H1 (cell line): Measurements from ENCODE around the gene ANKRD11. TPM values are rescaled to one million over a fixed set of nuclear protein-coding genes. Genes with fewer than 3 reads are reported as not detected.
A peak's percentile ranks its signal among the peaks of the same experiment; 100 is the strongest.

ENCODE experiments used
- CTCF ChIA-PET: fragments of 300-600 bp; sonication (Branson Sonifier 250); formaldehyde crosslinking; loops from one replicate; lab custom pipeline; 2021; ENCODE audit not compliant: partially characterized antibody; lab: Charles Lee
- POLR2A ChIA-PET: fragments of 300-600 bp; sonication (Branson Sonifier 250); formaldehyde crosslinking; loops from one replicate; lab custom pipeline; 2021; ENCODE audit warnings: inconsistent platforms; ENCODE audit not compliant: partially characterized antibody; lab: Charles Lee
- DNase-seq, 2 experiments: peaks; one replicate each; pipeline versions ENCODE4 v3.0.0 to v3.0.0-alpha.2; 2010 to 2022; ENCODE audit warnings: low spot score in 2 of 2, low read depth in 1 of 2, mixed read lengths in 1 of 2
- FAIRE-seq: peaks from 2 replicates; lab custom pipeline; 2011; peaks lifted over from hg19 to GRCh38; lab: Jason Lieb, UNC
- H2AFZ ChIP-seq: 2 replicates; pipeline ENCODE4 v1.8.1; 2012; ENCODE audit warnings: low read length, inconsistent platforms
- H2AK5ac ChIP-seq: 2 replicates; pipeline ENCODE4 v1.6.1; 2013; ENCODE audit warnings: low read depth, low read length
- H2BK120ac ChIP-seq: replicated peaks from 2 replicates; pipeline ENCODE3; 2013; ENCODE audit warnings: low read depth, low read length, inconsistent platforms
- H2BK12ac ChIP-seq: 2 replicates; pipeline ENCODE4 v1.6.1; 2013; ENCODE audit warnings: low read depth, low read length
- H2BK15ac ChIP-seq: 2 replicates; pipeline ENCODE4 v1.6.1; 2013; ENCODE audit warnings: low read length
- H2BK20ac ChIP-seq: 2 replicates; pipeline ENCODE4 v1.6.1; 2013; ENCODE audit warnings: low read length
- H2BK5ac ChIP-seq: 2 replicates; pipeline ENCODE4 v1.6.1; 2013; ENCODE audit warnings: low read depth, low read length
- H3K14ac ChIP-seq: 2 replicates; pipeline ENCODE4 v1.6.1; 2013; ENCODE audit warnings: inconsistent platforms; ENCODE audit not compliant: insufficient read length
- H3K18ac ChIP-seq: 2 replicates; pipeline ENCODE4 v1.6.1; 2013; ENCODE audit warnings: low read length; ENCODE audit errors: extremely low read depth
- H3K23ac ChIP-seq: 2 replicates; pipeline ENCODE4 v1.6.1; 2013; ENCODE audit warnings: inconsistent platforms; ENCODE audit not compliant: insufficient read length
- H3K23me2 ChIP-seq: 2 replicates; pipeline ENCODE4 v1.6.1; 2013; ENCODE audit warnings: low read depth, low read length
- H3K27ac ChIP-seq: 2 replicates; pipeline ENCODE4 v1.6.1; 2011; ENCODE audit warnings: low read depth, low read length, inconsistent platforms
- H3K27me3 ChIP-seq, 4 experiments: replicated peaks in 1 of 4; 1 replicate in 1 of 4; 2 replicates in 3 of 4; pipeline versions ENCODE4 v1.6.1 to v1.8.1; 2011 to 2013; ENCODE audit warnings: low read length in 3 of 4, mild to moderate bottlenecking in 3 of 4, inconsistent platforms in 2 of 4, mixed read lengths in 2 of 4, moderate library complexity in 1 of 4; ENCODE audit not compliant: control insufficient read depth in 3 of 4, insufficient read depth in 3 of 4; ENCODE audit errors: extremely low read depth in 1 of 4
- H3K36me3 ChIP-seq, 4 experiments: 2 replicates each; pipeline versions ENCODE4 v1.6.1 to v1.8.1; 2011 to 2013; ENCODE audit warnings: mild to moderate bottlenecking in 4 of 4, low read length in 3 of 4, moderate library complexity in 2 of 4, control low read depth in 1 of 4, inconsistent platforms in 1 of 4; ENCODE audit not compliant: insufficient read depth in 4 of 4, control insufficient read depth in 2 of 4
- H3K4ac ChIP-seq: replicated peaks from 2 replicates; pipeline ENCODE3; 2013; ENCODE audit warnings: low read length, low read depth, mixed read lengths, inconsistent platforms; ENCODE audit not compliant: insufficient read length
- H3K4me1 ChIP-seq, 4 experiments: replicated peaks in 1 of 4; 1 replicate in 1 of 4; 2 replicates in 3 of 4; pipeline versions ENCODE4 v1.6.1 to v1.8.1; 2011 to 2013; ENCODE audit warnings: low read length in 3 of 4, inconsistent platforms in 2 of 4, mixed read lengths in 1 of 4; ENCODE audit not compliant: insufficient read depth in 4 of 4, control insufficient read depth in 3 of 4
- H3K4me2 ChIP-seq, 2 experiments: 2 replicates each; pipeline versions ENCODE4 v1.6.1 to v1.8.1; 2011 to 2013; ENCODE audit warnings: low read depth in 2 of 2, low read length in 2 of 2, control low read depth in 1 of 2, inconsistent platforms in 1 of 2, mild to moderate bottlenecking in 1 of 2; ENCODE audit not compliant: insufficient read depth in 1 of 2
- H3K4me3 ChIP-seq, 4 experiments: fragments of 200-600, 300-600 bp in 1 of 4; sonication (generic), shearing (Covaris generic), sonication (Bioruptor Twin) in 1 of 4; 2 replicates each; pipeline versions ENCODE4 v1.5.1 to v1.8.1; 2011 to 2016; ENCODE audit warnings: low read length in 4 of 4, low read depth in 3 of 4, control low read depth in 2 of 4, inconsistent platforms in 2 of 4, mild to moderate bottlenecking in 2 of 4, mixed read lengths in 1 of 4, moderate library complexity in 1 of 4; ENCODE audit not compliant: insufficient read depth in 2 of 4; ENCODE audit errors: extremely low read depth in 1 of 4
- H3K56ac ChIP-seq: replicated peaks from 2 replicates; pipeline ENCODE3; 2013; ENCODE audit warnings: low read depth, mild to moderate bottlenecking, mixed read lengths, low read length, inconsistent platforms; ENCODE audit not compliant: insufficient read length
- H3K79me1 ChIP-seq: 2 replicates; pipeline ENCODE4 v1.6.1; 2013; ENCODE audit warnings: low read depth, low read length, control low read depth
- H3K79me2 ChIP-seq, 2 experiments: 2 replicates each; pipeline versions ENCODE4 v1.6.1 to v1.8.1; 2012 to 2013; ENCODE audit warnings: low read length in 2 of 2, mild to moderate bottlenecking in 2 of 2, inconsistent platforms in 1 of 2; ENCODE audit not compliant: insufficient read depth in 2 of 2, control insufficient read depth in 1 of 2
- H3K9ac ChIP-seq, 4 experiments: replicated peaks in 1 of 4; 1 replicate in 1 of 4; 2 replicates in 3 of 4; pipeline versions ENCODE4 v1.6.1 to v1.8.1; 2011 to 2013; ENCODE audit warnings: low read depth in 3 of 4, low read length in 3 of 4, control low read depth in 2 of 4, mild to moderate bottlenecking in 2 of 4, moderate library complexity in 2 of 4, inconsistent platforms in 1 of 4; ENCODE audit errors: extremely low read depth in 1 of 4
- H3K9me3 ChIP-seq, 2 experiments: 2 replicates each; pipeline versions ENCODE4 v1.6.1 to v1.8.1; 2012 to 2013; ENCODE audit warnings: mild to moderate bottlenecking in 2 of 2, moderate library complexity in 2 of 2, control low read depth in 1 of 2, inconsistent platforms in 1 of 2, low read depth in 1 of 2, low read length in 1 of 2, mixed read lengths in 1 of 2; ENCODE audit not compliant: insufficient read depth in 2 of 2
- H4K20me1 ChIP-seq, 2 experiments: replicated peaks in 1 of 2; 2 replicates each; pipeline versions ENCODE3 to v1.8.1; 2011 to 2013; ENCODE audit warnings: inconsistent platforms in 2 of 2, low read length in 2 of 2, mild to moderate bottlenecking in 1 of 2; ENCODE audit not compliant: insufficient read depth in 2 of 2, control insufficient read depth in 1 of 2
- H4K5ac ChIP-seq: 2 replicates; pipeline ENCODE4 v1.6.1; 2013; ENCODE audit warnings: low read length, low read depth, mixed read lengths, inconsistent platforms; ENCODE audit not compliant: insufficient read length
- H4K8ac ChIP-seq: 2 replicates; pipeline ENCODE4 v1.8.0; 2013; ENCODE audit warnings: mild to moderate bottlenecking, moderate library complexity, low read length, inconsistent platforms; ENCODE audit not compliant: insufficient read depth; ENCODE audit errors: extremely low read depth
- H4K91ac ChIP-seq: replicated peaks from 2 replicates; pipeline ENCODE3; 2013; ENCODE audit warnings: low read length, mixed read lengths, inconsistent platforms; ENCODE audit not compliant: insufficient read length
- KDM5A ChIP-seq: fragments of 200-600 bp; IDR thresholded peaks from 2 replicates; pipeline ENCODE4 v1.7.1; 2012; ENCODE audit warnings: mild to moderate bottlenecking, low read length, inconsistent platforms, mixed read lengths
- SRF ChIP-seq: IDR thresholded peaks from 2 replicates; pipeline ENCODE4 v1.6.1; 2011; ENCODE audit warnings: mild to moderate bottlenecking, low read depth, low read length, moderate library complexity
- TEAD4 ChIP-seq: IDR thresholded peaks from 2 replicates; pipeline ENCODE4 v1.6.1; 2012; ENCODE audit warnings: low read depth, low read length, inconsistent platforms, mixed read lengths
- WGBS, 2 experiments: shearing (Covaris generic) in 1 of 2; methylation state at CpG; one replicate each; pipeline versions ENCODE4 v1.1.6 to v1.1.7; 2013 to 2015; ENCODE audit warnings: low lambda C conversion rate in 2 of 2, mixed read lengths in 2 of 2, inconsistent platforms in 1 of 2, low coverage in 1 of 2, missing lambda C conversion rate in 1 of 2; ENCODE audit not compliant: insufficient replicate concordance in 2 of 2, insufficient coverage in 1 of 2, insufficient read length in 1 of 2; ENCODE audit errors: extremely low coverage in 1 of 2, missing lambda C conversion rate in 1 of 2; 5-methylcytosine and 5-hydroxymethylcytosine counted together
- polyA plus RNA-seq, 7 experiments: library from polyadenylated mRNA; depleted of rRNA in 3 of 7; stranded (reverse) in 5 of 7; unstranded in 2 of 7; fragments of >200 nt in 5 of 7; fragments of 200-250 nt in 2 of 7; gene quantifications; 1 replicate in 5 of 7; 2 replicates in 1 of 7; 4 replicates in 1 of 7; pipeline versions ENCODE4 v1.2.1 to v1.2.3, GENCODE V29; 2011 to 2013; ENCODE audit warnings: missing spikeins in 2 of 7, mixed read lengths in 2 of 7
- total RNA-seq: library from RNA; stranded (reverse); fragmentation: NEBNext Ultra II Directional; extraction: Animal tissue kit (Norgen Biotek cat#: 25700); gene quantifications from 2 replicates; pipeline ENCODE4 v1.2.1, GENCODE V29; 2021

ANKRD11 gene
- total and polyA plus RNA-seq, 2 of the 8 experiments (the other 6 are each of a cell fraction or from before 2014, with no cell fraction given), result 46.5 to 142 TPM

DNA sequence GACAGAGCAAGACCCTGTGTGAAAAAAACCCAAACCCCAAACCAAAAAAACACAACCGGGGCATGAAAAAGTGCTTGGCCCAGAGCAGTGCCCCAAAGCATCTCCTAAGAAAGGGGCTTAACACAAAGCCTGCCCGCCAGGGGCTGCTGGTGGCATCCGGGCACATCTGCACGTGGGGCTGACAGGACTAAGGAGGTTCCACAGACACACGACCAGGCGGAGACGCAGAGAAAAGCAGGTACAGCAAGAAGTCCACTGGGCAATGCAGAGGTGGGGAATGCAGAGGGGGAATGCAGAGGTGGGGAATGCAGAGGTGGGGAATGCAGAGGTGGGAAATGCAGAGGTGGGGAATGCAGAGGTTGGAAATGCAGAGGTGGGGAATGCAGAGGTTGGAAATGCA lies 163.6 kb downstream of the ANKRD11 start:
- H4K91ac ChIP-seq, result no peak overlapping the region
- WGBS, 2 experiments, result 81% methylated on average over 7 of the region's 7 CpGs; no CpG with 5 or more reads in 1 of the 2 experiments
- DNase-seq (no peak), FAIRE-seq (no peak)
- peaks cover 10 to 37% (median 27%) of the 10 kb centered on the region in 4 experiments for H3K4me1 ChIP-seq
- peak overlapping the region; percentile 55 for H2BK5ac ChIP-seq
- H3K79me2 ChIP-seq, result peaks cover 3 to 97% of the 10 kb centered on the region in 2 experiments
- no peak overlapping the region for H3K18ac ChIP-seq
- H2BK20ac ChIP-seq, result no peak overlapping the region
- H3K9ac ChIP-seq, result no peak overlapping the region
- no peaks in the 10 kb centered on the region for H3K9me3 ChIP-seq
- no peak overlapping the region for H3K4ac ChIP-seq
- H3K27me3 ChIP-seq, result no peaks in the 10 kb centered on the region
- H4K20me1 ChIP-seq, result peaks cover 20 to 44% of the 10 kb centered on the region in 2 experiments
- H4K5ac ChIP-seq, result no peak overlapping the region
- H3K23me2 ChIP-seq, result no peaks in the 10 kb centered on the region; the same call in 1 of the 2 replicates
- H2BK15ac ChIP-seq, result no peak overlapping the region
- 0 out of 2 replicates have a peak overlapping the region, but pooled peaks have one; percentile 92 for H2BK12ac ChIP-seq
- H3K4me3 ChIP-seq, result no peak overlapping the region
- ChIA-PET POLR2A (interaction anchor here (0.6 to 1.7 kb wide), 4 partner anchors 33 to 129 kb away, joined by 3 to 4 read pairs (median 4); no protein-coding TSS in a partner anchor), CTCF (interaction anchor here (1.4 to 2.8 kb wide), 2 partner anchors 9 to 34 kb away, joined by 3 to 10 read pairs; no protein-coding TSS in a partner anchor)
- peaks cover 25% of the 10 kb centered on the region for H3K79me1 ChIP-seq
- no peaks in the 10 kb centered on the region for H3K36me3 ChIP-seq
- no peak overlapping the region for H2AFZ ChIP-seq
- H3K23ac ChIP-seq, result no peak overlapping the region
- H3K56ac ChIP-seq, result no peak overlapping the region
- H2BK120ac ChIP-seq, result no peak overlapping the region
- no peak overlapping the region for H2AK5ac ChIP-seq
- peak overlapping the region in 1 of 2 experiments; percentile 11; a peak in 1 of 4 replicates for H3K4me2 ChIP-seq
- H3K14ac ChIP-seq, result no peak overlapping the region
- H3K27ac ChIP-seq, result no peak overlapping the region
- TF ChIP-seq TEAD4, result peak; percentile 88
- no peak for TF ChIP-seq KDM5A
- TF ChIP-seq SRF, result peak; percentile 39; the same call in 1 of the 2 replicates
- H4K8ac ChIP-seq, result no peak overlapping the region
